Spleen (tissue), 11 donors: Measurements from ENCODE around the gene DAZL. TPM values are rescaled to one million over a fixed set of nuclear protein-coding genes. Genes with fewer than 3 reads are reported as not detected.

Source experiments
- DNase-seq: peaks from one replicate; pipeline ENCODE4 v3.0.0-alpha.2; 2020
- H3K27ac ChIP-seq, 8 donors: fragments of 200-600 bp; sonication (generic) in 7 of 8; 1 replicate in 4 of 8; 2 replicates in 4 of 8; pipeline versions ENCODE4 v1.5.0 to v1.8.0; 2016 to 2021; ENCODE audit warnings: inconsistent platforms in 4 of 8, mild to moderate bottlenecking in 4 of 8, moderate library complexity in 1 of 8
- H3K27me3 ChIP-seq, 7 donors: fragments of 200-600 bp; sonication (generic) in 6 of 7; replicated peaks in 1 of 7; 1 replicate in 4 of 7; 2 replicates in 3 of 7; pipeline versions ENCODE4 v1.5.0 to v1.8.0; 2016 to 2021; ENCODE audit warnings: inconsistent platforms in 3 of 7, mild to moderate bottlenecking in 1 of 7
- H3K36me3 ChIP-seq, 6 donors: fragments of 200-600 bp; sonication (generic) in 5 of 6; 1 replicate in 4 of 6; 2 replicates in 2 of 6; pipeline versions ENCODE4 v1.5.0 to v1.8.0; 2016 to 2021; ENCODE audit warnings: inconsistent platforms in 2 of 6
- H3K4me1 ChIP-seq, 6 donors: fragments of 200-600 bp; sonication (generic) in 5 of 6; 1 replicate in 3 of 6; 2 replicates in 3 of 6; pipeline versions ENCODE4 v1.5.0 to v1.8.0; 2016 to 2021; ENCODE audit warnings: inconsistent platforms in 3 of 6
- H3K4me3 ChIP-seq, 8 donors: fragments of 200-600 bp; sonication (generic) in 7 of 8; 1 replicate in 4 of 8; 2 replicates in 4 of 8; pipeline versions ENCODE4 v1.5.0 to v1.8.0; 2016 to 2021; ENCODE audit warnings: inconsistent platforms in 4 of 8, mild to moderate bottlenecking in 4 of 8, moderate library complexity in 2 of 8
- H3K9me3 ChIP-seq, 8 donors: fragments of 200-600 bp; sonication (generic) in 7 of 8; 1 replicate in 4 of 8; 2 replicates in 4 of 8; pipeline versions ENCODE4 v1.5.0 to v1.8.0; 2016 to 2021; ENCODE audit warnings: inconsistent platforms in 4 of 8
- POLR2A ChIP-seq, 3 donors: fragments of 450-650 bp; IDR thresholded peaks; one replicate each; pipeline ENCODE4 v1.5.1; 2017; ENCODE audit warnings: antibody characterized with exemption in 3 of 3, mild to moderate bottlenecking in 1 of 3
- POLR2AphosphoS5 ChIP-seq, 3 donors: sonication (generic); formaldehyde crosslinking; IDR thresholded peaks; one replicate each; pipeline ENCODE4 v1.5.1; 2017; ENCODE audit warnings: antibody characterized with exemption in 3 of 3
- WGBS, 5 donors: extraction: QIAGEN DNeasy Blood & Tissue Kit in 3 of 5; methylation state at CpG; one replicate each; pipeline versions ENCODE4 v1.1.5 to v1.1.7; 2013 to 2018; 5-methylcytosine and 5-hydroxymethylcytosine counted together
- intact Hi-C: fragments of 100-400 bp; cut with DNase I; formaldehyde crosslinking; loops from one replicate; pipeline ENCODE4 v1.15.0; 2023; ENCODE audit warnings: low total_unique reads
- polyA plus RNA-seq, 3 donors: library from polyadenylated mRNA; stranded (reverse); fragments of 200-250 nt; gene quantifications; one replicate each; pipeline ENCODE4 v1.2.1, GENCODE V29; 2013
- total RNA-seq, 7 donors: library from RNA; depleted of rRNA in 3 of 7; stranded (reverse); fragments of >200 nt in 3 of 7; fragmentation: NEBNext Ultra II Directional in 4 of 7; extraction: Animal tissue kit (Norgen Biotek cat#: 25700) in 4 of 7; gene quantifications; one replicate each; pipeline versions ENCODE4 v1.1.0 to v1.2.1, GENCODE V29; 2016 to 2021
- TF ChIP-seq, protein P1 (sequence below), 11 experiments: fragments of 200-600 bp in 7 of 11; fragments of 450-650 bp in 4 of 11; sonication (generic) in 4 of 11; IDR thresholded peaks in 8 of 11; conservative IDR thresholded peaks in 3 of 11; 1 replicate in 7 of 11; 2 replicates in 4 of 11; pipeline versions ENCODE4 v1.4.0 to v1.8.0; 2016 to 2021; ENCODE audit warnings: antibody characterized with exemption in 11 of 11, inconsistent platforms in 4 of 11, mild to moderate bottlenecking in 1 of 11
- donor health status: healthy with polysubstance abuse.
- donor health status: DM: no; HTN: no; CAD: no; lungs with moderate emphysema.
- donor health status: DM: no; HTN: no; CAD: no.
- donor health status: Bipolar disorder and iron deficiency.
- donor health status: healthy.
- donor health status: DM: no; HTN: no; CAD: no.
- donor health status: DM: yes; HTN: yes; CAD: no.

The DAZL gene
- total and polyA plus RNA-seq, 10 donors = 0.04 to 0.51 (median 0.30) TPM; not detected in 5

- Histone ChIP-seq H3K4me1 (peaks cover 0 to 5% (median 0%) of the 10 kb centered on the region in 6 donors), H3K27me3 (no peaks in the 10 kb centered on the region), H3K36me3 (no peaks in the 10 kb centered on the region), H3K27ac (no peak overlapping the region), H3K9me3 (no peaks in the 10 kb centered on the region), H3K4me3 (no peak overlapping the region)
- intact Hi-C loops = no loop called here
- no peak for DNase-seq
- TF ChIP-seq, protein P1, sequence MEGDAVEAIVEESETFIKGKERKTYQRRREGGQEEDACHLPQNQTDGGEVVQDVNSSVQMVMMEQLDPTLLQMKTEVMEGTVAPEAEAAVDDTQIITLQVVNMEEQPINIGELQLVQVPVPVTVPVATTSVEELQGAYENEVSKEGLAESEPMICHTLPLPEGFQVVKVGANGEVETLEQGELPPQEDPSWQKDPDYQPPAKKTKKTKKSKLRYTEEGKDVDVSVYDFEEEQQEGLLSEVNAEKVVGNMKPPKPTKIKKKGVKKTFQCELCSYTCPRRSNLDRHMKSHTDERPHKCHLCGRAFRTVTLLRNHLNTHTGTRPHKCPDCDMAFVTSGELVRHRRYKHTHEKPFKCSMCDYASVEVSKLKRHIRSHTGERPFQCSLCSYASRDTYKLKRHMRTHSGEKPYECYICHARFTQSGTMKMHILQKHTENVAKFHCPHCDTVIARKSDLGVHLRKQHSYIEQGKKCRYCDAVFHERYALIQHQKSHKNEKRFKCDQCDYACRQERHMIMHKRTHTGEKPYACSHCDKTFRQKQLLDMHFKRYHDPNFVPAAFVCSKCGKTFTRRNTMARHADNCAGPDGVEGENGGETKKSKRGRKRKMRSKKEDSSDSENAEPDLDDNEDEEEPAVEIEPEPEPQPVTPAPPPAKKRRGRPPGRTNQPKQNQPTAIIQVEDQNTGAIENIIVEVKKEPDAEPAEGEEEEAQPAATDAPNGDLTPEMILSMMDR (IDR thresholded peaks at IDR 0.05 in 8 of 11, conservative IDR thresholded peaks at IDR 0.05 in 3 of 11) = no peak
- TF ChIP-seq POLR2AphosphoS5 (IDR thresholded peaks at IDR 0.05) (no peak), POLR2A (IDR thresholded peaks at IDR 0.05) (no peak)
These were observed 17.6 kb downstream of the DAZL start for GRCh38 chr3:16587681-16588060.

GRCh38 chr3:16587047-16587680 is 18.1 kb downstream of the DAZL start:
- Histone ChIP-seq H3K9me3 (no peaks in the 10 kb centered on the region), H3K36me3 (no peaks in the 10 kb centered on the region), H3K4me1 (peaks cover 0 to 5% (median 0%) of the 10 kb centered on the region in 6 donors), H3K27me3 (no peaks in the 10 kb centered on the region), H3K27ac (no peak overlapping the region), H3K4me3 (no peak overlapping the region)
- intact Hi-C loops = no loop called here
- 80 to 93% (median 85%) methylated on average over 3 of the region's 3 CpGs for WGBS, 5 donors
- TF ChIP-seq, protein P1 (IDR thresholded peaks at IDR 0.05 in 8 of 11, conservative IDR thresholded peaks at IDR 0.05 in 3 of 11) = no peak
- no peak for TF ChIP-seq POLR2AphosphoS5 (IDR thresholded peaks at IDR 0.05)
- no peak for TF ChIP-seq POLR2A (IDR thresholded peaks at IDR 0.05)
- DNase-seq = no peak

DNA sequence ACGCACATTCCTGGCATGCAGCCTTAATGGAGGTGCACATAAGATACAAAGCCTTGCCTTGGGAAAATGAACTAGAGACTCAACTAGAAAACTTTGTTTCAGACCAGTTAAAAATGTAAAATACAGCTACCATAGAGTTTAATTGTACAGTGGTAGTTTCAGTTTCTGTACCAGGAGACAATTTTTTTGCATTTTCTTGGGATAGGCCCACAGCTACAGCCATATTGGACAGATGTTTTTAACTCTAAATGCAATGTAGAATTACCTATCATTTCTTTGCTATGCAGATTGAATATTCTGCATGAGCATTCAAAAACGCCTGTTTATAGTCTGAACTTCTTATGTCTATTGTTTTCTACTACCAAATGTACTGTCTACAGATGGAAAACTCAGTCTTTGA is 20.3 kb downstream of the DAZL start:
- Histone ChIP-seq H3K36me3 (no peaks in the 10 kb centered on the region), H3K9me3 (peaks cover 0 to 7% (median 0%) of the 10 kb centered on the region in 8 donors), H3K4me1 (no peaks in the 10 kb centered on the region), H3K4me3 (no peak overlapping the region), H3K27me3 (no peaks in the 10 kb centered on the region), H3K27ac (no peak overlapping the region)
- TF ChIP-seq, protein P1 (IDR thresholded peaks at IDR 0.05 in 8 of 11, conservative IDR thresholded peaks at IDR 0.05 in 3 of 11) = no peak
- TF ChIP-seq POLR2A (IDR thresholded peaks at IDR 0.05) = no peak
- TF ChIP-seq POLR2AphosphoS5 (IDR thresholded peaks at IDR 0.05) = no peak
- intact Hi-C loops = no loop called here
- DNase-seq = no peak
- WGBS, 5 donors = 71 to 94% (median 87%) methylated on average over 2 of the region's 2 CpGs

DNA sequence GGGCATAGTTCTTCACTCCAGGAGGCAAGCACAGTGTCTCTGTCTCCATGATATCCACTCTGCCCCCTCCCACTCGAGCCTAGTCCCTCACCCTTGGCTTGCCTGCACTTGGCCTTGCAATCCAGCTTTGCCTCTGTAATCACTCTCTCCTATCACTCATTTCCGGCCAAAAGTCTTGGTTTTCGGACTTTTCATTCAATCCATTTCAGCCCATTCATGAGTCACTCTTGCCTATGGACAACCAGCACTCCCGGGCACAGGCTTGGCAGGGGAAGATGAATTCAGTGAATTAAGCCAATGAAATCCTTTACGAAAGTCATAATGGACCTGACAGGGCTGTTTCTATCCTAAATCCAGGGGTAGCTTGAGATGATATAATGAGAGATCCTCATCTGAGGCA is 21.7 kb downstream of the DAZL start:
- no peaks in the 10 kb centered on the region for H3K4me1 ChIP-seq
- TF ChIP-seq POLR2AphosphoS5 (IDR thresholded peaks at IDR 0.05) (no peak), POLR2A (IDR thresholded peaks at IDR 0.05) (no peak)
- TF ChIP-seq, protein P1 (IDR thresholded peaks at IDR 0.05 in 8 of 11, conservative IDR thresholded peaks at IDR 0.05 in 3 of 11) = no peak
- intact Hi-C loops = no loop called here
- no peak overlapping the region for H3K27ac ChIP-seq
- H3K36me3 ChIP-seq = no peaks in the 10 kb centered on the region
- no peaks in the 10 kb centered on the region for H3K27me3 ChIP-seq
- 77 to 98% (median 89%) methylated on average over 5 of the region's 5 CpGs for WGBS, 5 donors
- H3K4me3 ChIP-seq = no peak overlapping the region
- DNase-seq = no peak
- H3K9me3 ChIP-seq = peaks cover 0 to 7% (median 0%) of the 10 kb centered on the region in 8 donors
